HepG2 (cell line): Measurements from ENCODE around the gene OSBPL10. TPM values are rescaled to one million over a fixed set of nuclear protein-coding genes. Genes with fewer than 3 reads are reported as not detected.

ENCODE experiments used
- HNRNPUL1 ChIP-seq: fragments of 200-400 bp; formaldehyde crosslinking; IDR thresholded peaks from 2 replicates; pipeline ENCODE4 v1.6.1; 2017; ENCODE audit warnings: low read depth, mild to moderate bottlenecking, low read length, moderate library complexity
- MBNL3 ChIP-seq: fragments of 250-450 bp; sonication (Bioruptor Pico); conservative IDR thresholded peaks from 2 replicates; pipeline ENCODE4 v1.8.0; 2022; ENCODE audit warnings: mild to moderate bottlenecking, inconsistent platforms
- NFE2L1 ChIP-seq: sonication (generic); formaldehyde crosslinking; IDR thresholded peaks from 2 replicates; pipeline ENCODE4 v1.4.0; 2020; ENCODE audit warnings: missing genetic modification reagents, mild to moderate bottlenecking, borderline replicate concordance
- PITX1 ChIP-seq: sonication (generic); formaldehyde crosslinking; IDR thresholded peaks from 2 replicates; pipeline ENCODE4 v1.5.1; 2020; ENCODE audit warnings: mild to moderate bottlenecking, missing genetic modification reagents
- POGZ ChIP-seq: sonication (generic); formaldehyde crosslinking; IDR thresholded peaks from 2 replicates; pipeline ENCODE4 v1.4.0; 2020; ENCODE audit warnings: mild to moderate bottlenecking, missing genetic modification reagents
- PPARG ChIP-seq: conservative IDR thresholded peaks from 2 replicates; pipeline ENCODE4 v1.6.1; 2016; ENCODE audit warnings: missing biosample characterization, missing genetic modification reagents
- SMC3 ChIP-seq: IDR thresholded peaks from 2 replicates; pipeline ENCODE4 v1.6.1; 2011; ENCODE audit warnings: low read length, improper control_type of control experiment
- ZNF318 ChIP-seq: sonication (generic); formaldehyde crosslinking; IDR thresholded peaks from 2 replicates; pipeline ENCODE4 v1.4.0; 2020; ENCODE audit warnings: mild to moderate bottlenecking, missing genetic modification reagents
- ZNF331 ChIP-seq: sonication (generic); formaldehyde crosslinking; IDR thresholded peaks from 2 replicates; pipeline ENCODE4 v1.4.0; 2020; ENCODE audit warnings: missing genetic modification reagents
- ZNF577 ChIP-seq: sonication (generic); formaldehyde crosslinking; IDR thresholded peaks from 2 replicates; pipeline ENCODE4 v1.4.0; 2020; ENCODE audit warnings: mild to moderate bottlenecking, low read depth, missing genetic modification reagents, borderline replicate concordance
- polyA plus RNA-seq, 8 experiments: library from polyadenylated mRNA; depleted of rRNA in 3 of 8; stranded (reverse) in 7 of 8; unstranded in 1 of 8; fragments of >200 nt; fragmentation: Illumina TruSeq in 4 of 8; extraction: Trizol in 4 of 8; gene quantifications; 2 replicates each; pipeline versions ENCODE4 v1.2.1 to v1.2.3, GENCODE V29; 2011 to 2016; ENCODE audit warnings: low read depth in 4 of 8, missing spikeins in 1 of 8, mixed read lengths in 1 of 8; ENCODE audit not compliant: insufficient read depth in 1 of 8
- total RNA-seq, 5 experiments: library from RNA; depleted of rRNA; stranded (reverse); fragments of >200 nt; fragmentation: Illumina TruSeq; extraction: Trizol; gene quantifications; 2 replicates each; pipeline ENCODE4 v1.2.3, GENCODE V29; 2016; ENCODE audit warnings: low read depth in 1 of 5
- TF ChIP-seq, protein P1 (sequence below): sonication (generic); formaldehyde crosslinking; IDR thresholded peaks from 2 replicates; pipeline ENCODE4 v1.4.0; 2020; ENCODE audit warnings: missing genetic modification reagents
- TF ChIP-seq, protein P2 (sequence below): sonication (generic); formaldehyde crosslinking; IDR thresholded peaks from 2 replicates; pipeline ENCODE4 v1.8.0; 2022; ENCODE audit warnings: low read depth, missing genetic modification reagents
- TF ChIP-seq, protein P3 (sequence below): sonication (generic); formaldehyde crosslinking; IDR thresholded peaks from 2 replicates; pipeline ENCODE4 v1.4.0; 2020; ENCODE audit warnings: missing genetic modification reagents

The OSBPL10 gene
- total and polyA plus RNA-seq, 2 of the 13 experiments (the other 11 are each of a cell fraction or from before 2014, with no cell fraction given): 10.3 to 28.6 TPM

GRCh38 chr3:31947671-31948091 lies 33.4 kb downstream of the OSBPL10 start (continued):
- TF ChIP-seq ZNF318: no peak
- TF ChIP-seq POGZ: peak; percentile 46; the same call in 1 of the 2 replicates
- no peak for TF ChIP-seq ZNF331 (CRISPR knock-in tag)
- TF ChIP-seq MBNL3 (CRISPR knock-in tag): no peak
- TF ChIP-seq NFE2L1 (CRISPR knock-in tag): no peak
- TF ChIP-seq, protein P1, sequence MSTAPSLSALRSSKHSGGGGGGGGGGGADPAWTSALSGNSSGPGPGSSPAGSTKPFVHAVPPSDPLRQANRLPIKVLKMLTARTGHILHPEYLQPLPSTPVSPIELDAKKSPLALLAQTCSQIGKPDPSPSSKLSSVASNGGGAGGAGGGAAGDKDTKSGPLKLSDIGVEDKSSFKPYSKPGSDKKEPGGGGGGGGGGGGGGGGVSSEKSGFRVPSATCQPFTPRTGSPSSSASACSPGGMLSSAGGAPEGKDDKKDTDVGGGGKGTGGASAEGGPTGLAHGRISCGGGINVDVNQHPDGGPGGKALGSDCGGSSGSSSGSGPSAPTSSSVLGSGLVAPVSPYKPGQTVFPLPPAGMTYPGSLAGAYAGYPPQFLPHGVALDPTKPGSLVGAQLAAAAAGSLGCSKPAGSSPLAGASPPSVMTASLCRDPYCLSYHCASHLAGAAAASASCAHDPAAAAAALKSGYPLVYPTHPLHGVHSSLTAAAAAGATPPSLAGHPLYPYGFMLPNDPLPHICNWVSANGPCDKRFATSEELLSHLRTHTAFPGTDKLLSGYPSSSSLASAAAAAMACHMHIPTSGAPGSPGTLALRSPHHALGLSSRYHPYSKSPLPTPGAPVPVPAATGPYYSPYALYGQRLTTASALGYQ (CRISPR knock-in tag): no peak
- TF ChIP-seq HNRNPUL1: no peak
- TF ChIP-seq PPARG (CRISPR knock-in tag): peak; percentile 90
- TF ChIP-seq, protein P2, sequence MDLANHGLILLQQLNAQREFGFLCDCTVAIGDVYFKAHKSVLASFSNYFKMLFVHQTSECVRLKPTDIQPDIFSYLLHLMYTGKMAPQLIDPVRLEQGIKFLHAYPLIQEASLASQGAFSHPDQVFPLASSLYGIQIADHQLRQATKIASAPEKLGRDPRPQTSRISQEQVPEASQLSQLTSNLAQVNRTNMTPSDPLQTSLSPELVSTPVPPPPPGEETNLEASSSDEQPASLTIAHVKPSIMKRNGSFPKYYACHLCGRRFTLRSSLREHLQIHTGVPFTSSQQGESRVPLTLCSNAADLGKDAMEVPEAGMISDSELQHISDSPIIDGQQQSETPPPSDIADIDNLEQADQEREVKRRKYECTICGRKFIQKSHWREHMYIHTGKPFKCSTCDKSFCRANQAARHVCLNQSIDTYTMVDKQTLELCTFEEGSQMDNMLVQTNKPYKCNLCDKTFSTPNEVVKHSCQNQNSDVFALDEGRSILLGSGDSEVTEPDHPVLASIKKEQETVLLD (CRISPR knock-in tag): no peak
- TF ChIP-seq, protein P3, sequence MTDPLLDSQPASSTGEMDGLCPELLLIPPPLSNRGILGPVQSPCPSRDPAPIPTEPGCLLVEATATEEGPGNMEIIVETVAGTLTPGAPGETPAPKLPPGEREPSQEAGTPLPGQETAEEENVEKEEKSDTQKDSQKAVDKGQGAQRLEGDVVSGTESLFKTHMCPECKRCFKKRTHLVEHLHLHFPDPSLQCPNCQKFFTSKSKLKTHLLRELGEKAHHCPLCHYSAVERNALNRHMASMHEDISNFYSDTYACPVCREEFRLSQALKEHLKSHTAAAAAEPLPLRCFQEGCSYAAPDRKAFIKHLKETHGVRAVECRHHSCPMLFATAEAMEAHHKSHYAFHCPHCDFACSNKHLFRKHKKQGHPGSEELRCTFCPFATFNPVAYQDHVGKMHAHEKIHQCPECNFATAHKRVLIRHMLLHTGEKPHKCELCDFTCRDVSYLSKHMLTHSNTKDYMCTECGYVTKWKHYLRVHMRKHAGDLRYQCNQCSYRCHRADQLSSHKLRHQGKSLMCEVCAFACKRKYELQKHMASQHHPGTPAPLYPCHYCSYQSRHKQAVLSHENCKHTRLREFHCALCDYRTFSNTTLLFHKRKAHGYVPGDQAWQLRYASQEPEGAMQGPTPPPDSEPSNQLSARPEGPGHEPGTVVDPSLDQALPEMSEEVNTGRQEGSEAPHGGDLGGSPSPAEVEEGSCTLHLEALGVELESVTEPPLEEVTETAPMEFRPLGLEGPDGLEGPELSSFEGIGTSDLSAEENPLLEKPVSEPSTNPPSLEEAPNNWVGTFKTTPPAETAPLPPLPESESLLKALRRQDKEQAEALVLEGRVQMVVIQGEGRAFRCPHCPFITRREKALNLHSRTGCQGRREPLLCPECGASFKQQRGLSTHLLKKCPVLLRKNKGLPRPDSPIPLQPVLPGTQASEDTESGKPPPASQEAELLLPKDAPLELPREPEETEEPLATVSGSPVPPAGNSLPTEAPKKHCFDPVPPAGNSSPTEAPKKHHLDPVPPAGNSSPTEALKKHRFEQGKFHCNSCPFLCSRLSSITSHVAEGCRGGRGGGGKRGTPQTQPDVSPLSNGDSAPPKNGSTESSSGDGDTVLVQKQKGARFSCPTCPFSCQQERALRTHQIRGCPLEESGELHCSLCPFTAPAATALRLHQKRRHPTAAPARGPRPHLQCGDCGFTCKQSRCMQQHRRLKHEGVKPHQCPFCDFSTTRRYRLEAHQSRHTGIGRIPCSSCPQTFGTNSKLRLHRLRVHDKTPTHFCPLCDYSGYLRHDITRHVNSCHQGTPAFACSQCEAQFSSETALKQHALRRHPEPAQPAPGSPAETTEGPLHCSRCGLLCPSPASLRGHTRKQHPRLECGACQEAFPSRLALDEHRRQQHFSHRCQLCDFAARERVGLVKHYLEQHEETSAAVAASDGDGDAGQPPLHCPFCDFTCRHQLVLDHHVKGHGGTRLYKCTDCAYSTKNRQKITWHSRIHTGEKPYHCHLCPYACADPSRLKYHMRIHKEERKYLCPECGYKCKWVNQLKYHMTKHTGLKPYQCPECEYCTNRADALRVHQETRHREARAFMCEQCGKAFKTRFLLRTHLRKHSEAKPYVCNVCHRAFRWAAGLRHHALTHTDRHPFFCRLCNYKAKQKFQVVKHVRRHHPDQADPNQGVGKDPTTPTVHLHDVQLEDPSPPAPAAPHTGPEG (CRISPR knock-in tag): no peak
- no peak for TF ChIP-seq SMC3
- no peak for TF ChIP-seq PITX1 (CRISPR knock-in tag)
- no peak for TF ChIP-seq ZNF577 (CRISPR knock-in tag)
